Aorta (tissue), 5 donors: Measurements from ENCODE around the gene PSMB1. TPM values are rescaled to one million over a fixed set of nuclear protein-coding genes. Genes with fewer than 3 reads are reported as not detected.
"Not testable (repeated sequence)": the region's sequence is repeated elsewhere in the genome, so short reads cannot be mapped to it uniquely, and the experiment has no call there.

ENCODE experiments used
- ATAC-seq: fragments of 200-7000 bp; cut with Tn5 transposase; one replicate; pipeline ENCODE4 v1.9.1; 2022; ENCODE audit warnings: moderate library complexity; ENCODE audit not compliant: low FRiP score
- DNase-seq, 2 donors: peaks; one replicate each; pipeline ENCODE4 v3.0.0-alpha.2; 2020
- H3K27ac ChIP-seq, 2 donors: one replicate each; pipeline ENCODE4 v1.5.1; 2013; ENCODE audit warnings: low read length in 2 of 2, mild to moderate bottlenecking in 2 of 2, moderate library complexity in 2 of 2, control low read depth in 1 of 2, inconsistent platforms in 1 of 2, low read depth in 1 of 2
- H3K27me3 ChIP-seq, 2 donors: one replicate each; pipeline ENCODE4 v1.6.1; 2013; ENCODE audit warnings: control low read depth in 1 of 2, low read length in 1 of 2, mild to moderate bottlenecking in 1 of 2, moderate library complexity in 1 of 2; ENCODE audit not compliant: insufficient read depth in 2 of 2, control insufficient read depth in 1 of 2
- H3K36me3 ChIP-seq, 2 donors: one replicate each; pipeline ENCODE4 v1.6.1; 2013; ENCODE audit warnings: control low read depth in 1 of 2, low read length in 1 of 2, mild to moderate bottlenecking in 1 of 2; ENCODE audit not compliant: insufficient read depth in 2 of 2, control insufficient read depth in 1 of 2
- H3K4me1 ChIP-seq, 2 donors: one replicate each; pipeline ENCODE4 v1.6.1; 2013; ENCODE audit warnings: low read length in 2 of 2, control low read depth in 1 of 2, mild to moderate bottlenecking in 1 of 2, moderate library complexity in 1 of 2; ENCODE audit not compliant: insufficient read depth in 2 of 2, control insufficient read depth in 1 of 2
- H3K4me3 ChIP-seq, 2 donors: one replicate each; pipeline ENCODE4 v1.5.1; 2013; ENCODE audit warnings: low read length in 2 of 2, control low read depth in 1 of 2, mild to moderate bottlenecking in 1 of 2
- H3K9me3 ChIP-seq: one replicate; pipeline ENCODE4 v1.6.1; 2013; ENCODE audit warnings: mild to moderate bottlenecking, low read length; ENCODE audit not compliant: control insufficient read depth
- WGBS, 2 donors: extraction: QIAGEN DNeasy Blood & Tissue Kit; methylation state at CpG; one replicate each; pipeline ENCODE4 v1.1.7; 2013; 5-methylcytosine and 5-hydroxymethylcytosine counted together
- intact Hi-C, 2 donors: fragments of 100-400 bp; cut with DNase I; formaldehyde crosslinking; loops; one replicate each; pipeline versions ENCODE4 v1.14.2 to v1.15.0; 2022
- polyA plus RNA-seq, 2 donors: library from polyadenylated mRNA; stranded (reverse); fragments of 200-250 nt; gene quantifications; one replicate each; pipeline ENCODE4 v1.2.3, GENCODE V29; 2013
- total RNA-seq, 2 donors: library from RNA; stranded (reverse); fragmentation: NEBNext Ultra II Directional; extraction: Animal tissue kit (Norgen Biotek cat#: 25700); gene quantifications; one replicate each; pipeline ENCODE4 v1.2.1, GENCODE V29; 2021
- donor health status: healthy with polysubstance abuse.
- donor health status: Bipolar disorder and iron deficiency.
- donor health status: DM: no; HTN: no; CAD: no.
- donor health status: DM: no; HTN: no; CAD: no.
- donor health status: DM: yes; HTN: yes; CAD: no.

Gene PSMB1
- total and polyA plus RNA-seq, 4 donors, result 104 to 254 (median 175) TPM

- WGBS, 2 donors, result 88 to 92% methylated on average over 2 of the region's 2 CpGs
- DNase-seq, H3K4me3 ChIP-seq, ATAC-seq, H3K27me3 ChIP-seq, H3K4me1 ChIP-seq, intact Hi-C loops, H3K27ac ChIP-seq, H3K36me3 ChIP-seq: not testable (repeated sequence)
- peaks cover 22% of the 10 kb centered on the region for H3K9me3 ChIP-seq
Measured at GRCh38 chr6:170502733-170503413, 50.2 kb downstream of the PSMB1 start.

- H3K27ac ChIP-seq, DNase-seq, ATAC-seq, H3K27me3 ChIP-seq, H3K36me3 ChIP-seq, H3K4me1 ChIP-seq, H3K4me3 ChIP-seq, intact Hi-C loops: not testable (repeated sequence)
- 46 to 89% methylated on average over 2 of the region's 2 CpGs for WGBS, 2 donors
- peaks cover 22% of the 10 kb centered on the region for H3K9me3 ChIP-seq
Measured at GRCh38 chr6:170502268-170502667, 50.8 kb downstream of the PSMB1 start.

DNA sequence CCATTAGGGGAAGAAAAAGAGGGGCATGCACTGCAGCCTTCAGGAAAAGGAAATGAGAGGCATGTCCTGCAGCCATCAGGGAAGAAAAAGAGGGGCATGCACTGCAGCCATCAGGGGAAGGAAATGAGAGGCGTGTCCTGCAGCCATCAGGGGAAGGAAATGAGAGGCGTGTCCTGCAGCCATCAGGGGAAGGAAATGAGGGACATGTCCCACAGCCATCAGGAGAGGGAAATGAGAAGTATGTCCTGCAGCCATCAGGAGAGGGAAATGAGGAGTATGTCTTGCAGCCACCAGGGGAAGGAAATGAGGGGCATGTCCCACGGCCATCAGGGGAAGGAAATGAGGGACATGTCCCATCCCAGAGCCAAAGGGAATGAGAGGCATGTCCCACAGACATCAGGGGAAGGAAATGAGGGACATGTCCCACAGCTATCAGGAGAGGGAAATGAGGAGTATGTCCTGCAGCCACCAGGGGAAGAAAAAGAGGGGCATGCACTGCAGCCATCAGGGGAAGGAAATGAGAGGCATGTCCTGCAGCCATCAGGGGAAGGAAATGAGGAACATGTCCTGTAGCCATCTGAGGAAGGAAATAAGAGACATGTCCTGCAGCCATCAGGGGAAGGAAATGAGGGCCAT lies 52.0 kb downstream of the PSMB1 start:
- intact Hi-C loops, result no loop called here
- ATAC-seq (no peak), DNase-seq (no peak)
- Histone ChIP-seq H3K27me3 (no peaks in the 10 kb centered on the region), H3K9me3 (peaks cover 22% of the 10 kb centered on the region), H3K4me3 (no peak overlapping the region), H3K27ac (no peak overlapping the region), H3K4me1 (no peaks in the 10 kb centered on the region), H3K36me3 (no peaks in the 10 kb centered on the region)
- whole genome bisulfite sequencing, 2 donors, result 78 to 89% methylated on average over 3 of the region's 3 CpGs

GRCh38 chr6:170497841-170498301 lies 55.2 kb downstream of the PSMB1 start:
- ATAC-seq (no peak), DNase-seq (no peak)
- no peaks in the 10 kb centered on the region for H3K4me1 ChIP-seq
- H3K27ac ChIP-seq, result no peak overlapping the region
- no peaks in the 10 kb centered on the region for H3K27me3 ChIP-seq
- H3K9me3 ChIP-seq, result peaks cover 16% of the 10 kb centered on the region
- no peak overlapping the region for H3K4me3 ChIP-seq
- 13 to 17% methylated on average over 4 of the region's 4 CpGs for WGBS, 2 donors
- intact Hi-C loops, result no loop called here
- no peaks in the 10 kb centered on the region for H3K36me3 ChIP-seq

DNA sequence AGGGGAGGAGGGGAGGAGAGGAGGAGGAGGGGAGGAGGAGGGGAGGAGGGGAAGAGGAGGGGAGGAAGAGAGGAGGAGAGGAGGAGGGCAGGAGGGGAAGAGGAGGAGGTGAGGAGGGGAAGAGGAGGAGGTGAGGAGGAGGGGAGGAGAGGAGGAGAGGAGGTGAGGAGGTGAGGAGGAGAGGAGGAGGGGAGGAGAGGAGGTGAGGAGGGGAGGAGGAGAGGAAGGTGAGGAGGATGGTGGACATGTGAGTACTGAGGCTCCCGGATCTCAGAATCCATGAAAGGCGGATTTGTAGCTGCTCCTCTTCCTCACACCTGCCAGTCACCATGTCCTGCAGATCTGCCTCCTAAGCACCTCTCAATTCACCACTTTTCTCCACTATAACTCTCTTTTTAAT lies 59.8 kb downstream of the PSMB1 start:
- intact Hi-C loops, result no loop called here
- H3K4me3 ChIP-seq, result no peak overlapping the region
- ATAC-seq (no peak), DNase-seq (no peak)
- H3K36me3 ChIP-seq, result no peaks in the 10 kb centered on the region
- H3K9me3 ChIP-seq, result peaks cover 1% of the 10 kb centered on the region
- 91 to 100% methylated on average over 2 of the region's 2 CpGs for WGBS, 2 donors
- no peak overlapping the region for H3K27ac ChIP-seq
- no peaks in the 10 kb centered on the region for H3K4me1 ChIP-seq
- H3K27me3 ChIP-seq, result no peaks in the 10 kb centered on the region

GRCh38 chr6:170490259-170490658 lies 62.8 kb downstream of the PSMB1 start:
- no peaks in the 10 kb centered on the region for H3K27me3 ChIP-seq
- no peak overlapping the region for H3K27ac ChIP-seq
- ATAC-seq (no peak), DNase-seq (no peak)
- 75% methylated on average over 4 of the region's 4 CpGs for WGBS, 2 donors
- intact Hi-C loops, result no loop called here
- H3K4me3 ChIP-seq, result no peak overlapping the region
- H3K9me3 ChIP-seq, result peaks cover 1% of the 10 kb centered on the region
- H3K4me1 ChIP-seq, result no peaks in the 10 kb centered on the region
- no peaks in the 10 kb centered on the region for H3K36me3 ChIP-seq

- ATAC-seq (no peak), DNase-seq (no peak)
- H3K4me1 ChIP-seq, result no peaks in the 10 kb centered on the region
- WGBS, 2 donors, result 52% methylated on average over 3 of the region's 3 CpGs
- no peaks in the 10 kb centered on the region for H3K36me3 ChIP-seq
- H3K9me3 ChIP-seq, result peaks cover 1% of the 10 kb centered on the region
- intact Hi-C loops, result no loop called here
- no peaks in the 10 kb centered on the region for H3K27me3 ChIP-seq
- H3K4me3 ChIP-seq, result no peak overlapping the region
- H3K27ac ChIP-seq, result no peak overlapping the region
Measured at GRCh38 chr6:170489836-170490235, 63.3 kb downstream of the PSMB1 start.

DNA sequence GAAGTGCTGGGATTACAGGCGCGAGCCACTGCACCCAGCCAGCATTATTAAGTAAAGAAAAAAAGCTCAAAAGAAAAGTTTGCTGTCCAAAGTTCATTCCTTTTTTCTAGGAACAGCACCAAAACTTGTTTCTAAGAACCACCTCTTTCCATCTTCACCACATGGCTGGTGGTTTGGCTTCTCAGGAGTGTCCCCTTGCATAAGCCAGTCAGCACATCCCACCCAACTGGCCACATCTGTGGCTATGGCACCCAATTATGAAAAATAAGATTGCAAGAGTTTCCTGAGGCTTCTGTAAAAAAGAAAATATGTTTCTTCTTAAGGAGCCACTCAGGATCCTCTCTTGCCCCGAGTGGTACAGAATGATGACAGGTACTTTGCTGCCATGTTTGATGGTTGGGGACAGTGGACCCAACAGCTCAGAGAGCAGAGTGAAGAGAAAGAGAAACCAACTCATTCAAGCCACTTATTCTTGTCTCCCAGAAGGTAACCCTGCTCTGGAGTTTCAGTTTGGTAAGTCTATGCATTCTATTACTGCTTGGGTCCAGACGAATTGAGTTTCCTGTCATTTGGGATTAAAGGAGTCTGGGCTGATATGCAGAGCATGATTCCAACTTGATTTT lies 65.3 kb downstream of the PSMB1 start:
- H3K36me3 ChIP-seq, result no peaks in the 10 kb centered on the region
- H3K27me3 ChIP-seq, result no peaks in the 10 kb centered on the region
- intact Hi-C loops, result no loop called here
- DNase-seq, result no peak
- 74 to 79% methylated on average over 4 of the region's 4 CpGs for WGBS, 2 donors
- no peaks in the 10 kb centered on the region for H3K4me1 ChIP-seq
- no peak overlapping the region for H3K4me3 ChIP-seq
- no peaks in the 10 kb centered on the region for H3K9me3 ChIP-seq
- ATAC-seq, result no peak
- H3K27ac ChIP-seq, result no peak overlapping the region

GRCh38 chr6:170485159-170485558 lies 67.9 kb downstream of the PSMB1 start:
- intact Hi-C loops, result no loop called here
- DNase-seq (no peak), ATAC-seq (no peak)
- WGBS, 2 donors, result 84 to 86% methylated on average over 5 of the region's 5 CpGs
- Histone ChIP-seq H3K27ac (no peak overlapping the region), H3K36me3 (no peaks in the 10 kb centered on the region), H3K4me1 (no peaks in the 10 kb centered on the region), H3K9me3 (no peaks in the 10 kb centered on the region), H3K4me3 (no peak overlapping the region), H3K27me3 (no peaks in the 10 kb centered on the region)
